ENCODE measurements around the gene KCNMA1.

The KCNMA1 gene

DNA sequence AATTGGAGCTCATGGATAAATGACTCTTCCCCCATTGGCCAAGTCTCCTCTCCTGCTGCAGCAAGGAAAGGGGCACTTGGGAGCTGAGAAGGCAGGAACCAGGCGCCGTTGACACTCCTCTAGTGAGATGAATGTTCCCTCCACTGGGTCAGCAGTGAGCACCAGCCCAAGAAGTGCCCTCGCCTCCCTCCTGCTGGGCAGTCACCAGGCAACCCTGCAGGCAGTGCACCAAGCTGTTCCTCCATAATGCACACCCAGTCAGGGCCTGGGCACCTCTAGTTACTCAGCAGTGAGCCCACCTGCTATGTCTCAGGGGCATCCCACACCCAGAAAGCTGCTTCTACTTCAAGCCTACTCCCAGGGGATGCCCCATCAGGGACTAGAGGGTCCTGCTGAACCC lies 84.3 kb downstream of the KCNMA1 start:
- DNase-seq: no peak

GRCh38 chr10:77552252-77552651 lies 85.4 kb downstream of the KCNMA1 start:
- no peak for DNase-seq

DNA sequence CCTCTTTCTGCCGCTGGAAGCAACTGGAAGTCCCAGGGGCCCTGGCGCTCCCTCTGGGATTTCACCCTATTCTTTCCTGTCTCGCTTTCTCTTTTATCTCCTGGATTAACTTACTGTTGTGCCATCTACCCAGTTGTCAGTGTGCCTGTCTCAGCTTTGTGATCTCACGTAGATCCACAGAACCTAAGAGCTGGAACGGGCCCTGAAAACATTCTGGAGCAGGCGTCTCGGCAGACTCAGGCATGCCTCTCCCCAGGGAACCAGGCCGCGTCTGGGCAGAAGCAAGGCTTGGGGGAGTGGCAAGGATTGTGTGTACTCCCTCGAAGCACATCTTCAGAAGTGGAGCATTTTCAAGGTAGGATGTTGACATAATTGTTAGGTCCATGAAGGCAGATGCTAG lies 87.2 kb downstream of the KCNMA1 start:
- DNase-seq: no peak

- DNase-seq: no peak
Measured at GRCh38 chr10:77548671-77549070, 88.9 kb downstream of the KCNMA1 start.

DNA sequence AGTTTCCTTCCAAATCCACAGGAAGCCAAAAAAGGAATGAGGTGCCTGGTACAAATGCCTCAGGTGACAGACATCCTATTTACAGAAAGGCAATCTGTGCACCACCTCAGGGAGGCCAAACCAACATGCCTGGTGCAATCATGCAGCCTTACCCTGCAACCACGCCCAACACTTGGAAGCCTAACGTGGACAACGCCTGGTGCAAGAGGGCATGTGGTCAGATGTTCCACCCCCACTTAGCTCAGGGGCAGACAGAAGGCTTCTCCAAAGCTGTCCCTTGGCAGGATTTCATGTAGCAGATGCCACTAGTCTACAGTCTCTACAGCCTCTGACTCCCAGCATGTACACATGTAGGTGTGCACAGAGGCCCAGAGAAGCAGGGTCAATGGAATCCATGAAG lies 89.5 kb downstream of the KCNMA1 start:
- no peak for DNase-seq

DNA sequence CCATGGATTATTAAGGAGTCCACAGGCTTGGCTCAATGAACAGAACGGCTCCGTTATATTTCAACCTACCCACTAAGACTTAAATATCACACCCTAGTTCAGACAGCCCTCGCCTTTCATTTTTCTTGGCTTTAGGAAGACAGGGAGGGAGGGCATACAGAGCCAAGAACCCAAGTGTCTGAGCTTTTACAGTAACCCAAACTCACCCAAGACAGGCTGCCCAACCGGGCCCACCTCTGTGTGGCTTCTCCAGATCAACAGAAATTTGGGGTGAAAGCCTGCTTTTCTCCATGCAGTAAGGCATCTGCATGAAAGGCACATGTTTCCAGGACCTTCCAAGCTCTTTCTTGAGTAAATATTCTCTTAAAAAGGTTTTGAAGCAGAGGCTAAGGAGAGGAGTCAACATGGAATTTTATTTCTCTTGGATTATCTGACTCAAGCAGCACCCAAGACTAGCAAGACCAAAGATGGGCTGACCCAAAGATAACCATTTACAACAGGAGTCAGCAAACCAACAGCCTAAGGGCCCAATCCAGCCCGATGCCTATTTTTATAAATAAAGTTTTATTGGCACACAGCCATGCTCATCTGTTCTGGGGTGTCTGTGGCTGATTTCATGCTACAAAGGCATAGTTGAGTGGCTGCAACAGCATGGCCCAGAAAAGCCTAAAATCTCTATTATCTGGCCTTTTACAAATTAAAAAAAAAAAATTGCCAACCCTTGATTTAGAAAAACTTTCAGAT lies 90.1 kb downstream of the KCNMA1 start:
- no peak for DNase-seq

DNA sequence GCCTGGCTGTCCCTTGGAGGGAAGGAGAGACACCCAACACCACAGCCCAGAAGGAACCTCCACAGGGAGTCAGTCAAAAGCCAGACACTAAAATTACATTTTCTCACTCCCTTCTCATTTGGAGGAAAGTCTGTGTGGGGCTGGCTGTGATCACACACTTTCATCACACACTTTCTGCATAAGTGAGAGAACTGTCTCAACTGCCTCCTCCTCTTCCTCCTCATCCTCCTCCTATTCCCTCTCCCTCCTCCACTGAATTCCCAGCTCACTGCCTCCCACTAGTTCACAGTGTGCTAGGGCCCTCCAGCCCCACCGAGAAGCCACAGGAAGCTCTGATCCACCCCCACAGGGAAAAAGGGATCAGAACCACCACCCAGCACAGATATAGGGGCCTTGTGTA lies 91.6 kb downstream of the KCNMA1 start:
- no peak for DNase-seq

- no peak for DNase-seq
Measured at GRCh38 chr10:77545585-77545984, 92.0 kb downstream of the KCNMA1 start.

- no peak for DNase-seq
Measured at GRCh38 chr10:77544617-77545016, 93.0 kb downstream of the KCNMA1 start.

- DNase-seq: no peak
Measured at GRCh38 chr10:77542710-77543259, 94.8 kb downstream of the KCNMA1 start.

DNA sequence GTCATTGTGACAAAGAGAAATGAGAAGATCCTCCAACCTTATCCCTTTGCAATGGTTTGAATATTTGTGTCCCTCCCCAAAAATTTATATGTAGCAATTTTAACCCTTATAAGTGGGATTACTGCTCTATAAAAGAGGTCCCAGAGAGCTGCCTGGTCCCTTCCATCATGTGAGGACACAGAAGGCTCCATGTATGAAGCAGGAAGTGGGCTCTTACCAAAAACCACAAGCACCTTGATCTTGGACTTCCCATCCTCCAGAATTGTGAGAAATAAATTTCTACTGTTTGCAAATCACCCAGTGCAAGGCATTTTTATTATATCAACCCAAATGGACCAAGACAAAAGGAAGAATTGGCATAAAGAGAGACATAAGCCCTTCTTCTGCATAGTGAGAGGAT lies 95.7 kb downstream of the KCNMA1 start:
- DNase-seq: no peak

GRCh38 chr10:77541247-77541646 lies 96.4 kb downstream of the KCNMA1 start:
- no peak for DNase-seq

DNA sequence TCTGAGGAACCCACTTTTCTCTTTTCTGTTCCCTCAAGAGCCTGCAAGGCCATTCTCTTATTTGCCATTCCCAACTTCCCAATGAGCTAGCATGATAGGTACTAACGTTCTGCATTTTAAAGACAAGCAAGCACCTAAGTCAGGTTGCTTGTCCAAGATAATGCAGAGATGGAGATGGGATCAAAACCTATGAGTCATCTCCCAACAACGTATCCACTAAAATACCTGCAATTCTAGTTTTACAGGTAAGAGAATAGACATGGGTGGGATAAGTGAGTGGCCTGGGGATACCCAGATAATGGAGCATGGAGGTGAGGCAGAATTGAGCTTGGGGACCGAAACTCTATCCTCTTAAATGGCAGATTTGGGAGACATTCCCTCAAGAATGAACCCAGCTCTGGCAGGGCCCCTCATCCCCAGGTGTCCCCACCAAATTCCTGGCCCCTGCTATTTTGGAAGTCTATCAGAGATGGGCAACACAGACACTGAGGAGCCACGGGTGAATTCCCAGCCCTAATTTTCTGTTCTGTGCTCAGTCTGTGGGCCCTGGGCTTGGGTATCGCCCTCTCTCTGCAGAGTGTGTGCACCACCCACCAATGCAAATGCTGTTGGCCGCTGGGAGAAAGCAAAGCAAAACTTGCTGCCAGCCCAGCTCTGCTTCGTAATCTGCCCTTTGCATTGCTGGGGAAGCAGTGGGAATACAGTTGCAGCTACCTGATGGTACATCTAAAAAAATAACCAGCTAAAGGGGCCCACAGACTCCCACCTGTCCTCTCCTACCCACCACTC lies 98.3 kb downstream of the KCNMA1 start:
- no peak for DNase-seq

DNA sequence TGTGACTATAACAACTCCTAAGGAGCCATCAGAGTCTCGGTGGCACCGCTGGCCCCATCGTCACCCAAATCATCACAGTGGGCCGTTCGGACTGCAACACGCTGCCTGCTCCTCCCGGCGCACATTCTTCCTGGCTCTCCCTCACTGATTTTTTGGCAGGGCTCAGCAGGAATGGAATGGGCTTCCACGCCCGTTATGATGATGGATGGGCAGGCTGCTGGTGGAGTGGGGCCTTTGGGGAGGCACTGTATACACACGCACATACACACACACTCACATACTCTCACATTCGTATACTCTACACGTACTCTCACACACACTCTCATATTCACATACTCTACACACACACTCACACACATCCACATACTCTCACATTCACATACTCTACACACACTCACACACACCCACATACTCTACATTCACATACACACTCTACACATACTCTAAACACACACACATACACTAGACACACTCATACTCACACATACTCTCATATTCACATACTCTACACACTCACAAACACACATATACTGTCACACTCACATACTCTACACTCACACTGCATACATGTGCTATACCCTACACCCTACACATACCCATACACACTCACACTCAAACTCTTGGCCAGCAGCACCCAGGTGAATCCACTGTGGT lies 99.8 kb downstream of the KCNMA1 start:
- DNase-seq: no peak

GRCh38 chr10:77537071-77537470 lies 100.5 kb downstream of the KCNMA1 start:
- no peak for DNase-seq

DNA sequence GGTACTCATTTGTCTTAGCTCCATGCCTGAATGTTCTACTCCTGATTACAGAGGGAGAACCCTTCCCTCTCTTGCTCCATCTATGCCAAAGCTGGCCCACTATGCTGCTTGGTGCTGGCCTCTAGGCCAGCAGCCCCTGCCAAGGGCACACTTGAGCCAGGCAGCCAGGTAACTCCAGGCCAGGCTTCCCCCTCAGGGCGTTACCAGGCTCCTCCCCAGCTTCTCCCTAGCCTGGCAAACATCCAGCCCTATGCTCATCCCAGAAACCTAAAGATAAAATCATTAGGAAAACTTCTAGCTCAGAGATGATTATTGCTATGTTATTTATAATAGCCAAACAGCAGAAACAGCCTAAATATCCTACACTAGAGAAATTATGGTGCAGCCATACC lies 103.7 kb downstream of the KCNMA1 start:
- DNase-seq: no peak

DNA sequence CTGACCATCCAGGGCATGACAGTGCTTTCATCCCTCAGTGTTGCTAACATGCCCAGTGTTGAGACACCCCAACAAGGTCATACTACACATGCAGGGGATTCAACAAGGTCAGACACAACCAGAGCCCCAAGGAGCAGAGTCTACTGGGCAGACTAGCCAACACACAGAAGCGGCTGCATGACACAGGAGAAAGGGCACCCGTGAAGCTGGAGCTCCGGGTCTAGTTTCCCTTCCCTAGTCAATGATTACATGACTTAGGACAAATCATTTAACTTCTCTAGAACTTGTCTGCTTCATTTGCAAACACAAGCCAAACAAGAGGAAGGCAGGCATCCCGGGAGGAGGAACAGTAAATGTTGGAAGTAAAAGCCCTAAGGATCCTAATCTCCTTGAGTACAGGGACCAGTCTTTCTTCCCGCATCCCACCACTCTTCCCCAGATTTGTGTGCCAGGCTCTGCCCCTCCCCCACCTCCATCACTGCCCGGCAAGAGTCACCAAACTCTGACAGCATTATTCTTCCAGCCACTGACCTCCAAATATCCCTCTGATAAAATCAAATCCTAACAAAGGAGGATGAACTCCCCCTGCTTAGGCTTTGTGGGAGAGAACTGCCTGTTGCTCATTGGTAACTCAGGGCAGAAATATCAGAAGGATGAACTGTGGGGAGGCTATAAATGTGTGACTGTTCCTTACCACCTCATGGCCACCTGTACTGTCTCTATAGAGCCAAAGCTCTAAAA lies 104.3 kb downstream of the KCNMA1 start:
- DNase-seq: no peak

GRCh38 chr10:77532068-77532467 lies 105.5 kb downstream of the KCNMA1 start:
- DNase-seq: no peak

DNA sequence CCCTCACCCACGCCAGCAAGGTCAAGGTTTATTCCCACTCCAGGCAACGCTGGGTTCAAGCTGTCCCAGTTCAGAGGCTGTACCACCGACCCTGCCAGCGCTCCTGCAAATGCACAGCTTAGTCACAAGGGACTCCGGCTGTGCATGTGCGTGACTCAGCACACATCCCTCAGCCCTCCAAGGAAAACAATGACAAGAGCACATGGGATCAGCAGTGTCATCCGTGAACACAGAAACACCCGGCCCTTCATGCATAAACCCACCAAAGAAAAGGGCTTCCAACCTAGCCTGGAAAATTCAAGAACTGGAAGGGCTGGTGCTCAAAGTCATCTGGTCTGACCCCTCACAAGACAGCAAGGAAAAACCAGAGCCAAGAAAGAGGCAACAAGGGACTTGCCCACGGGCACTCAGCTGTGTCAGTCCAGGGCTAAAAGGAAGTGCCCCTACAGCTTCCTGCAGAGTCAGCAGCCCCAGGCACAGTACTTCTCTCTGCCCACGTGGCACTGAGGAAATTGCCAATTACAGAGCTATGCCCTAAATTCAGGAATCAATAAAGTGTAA lies 106.1 kb downstream of the KCNMA1 start:
- no peak for DNase-seq

GRCh38 chr10:77530011-77530410 lies 107.6 kb downstream of the KCNMA1 start:
- DNase-seq: no peak

- DNase-seq: no peak
Measured at GRCh38 chr10:77529050-77529576, 108.5 kb downstream of the KCNMA1 start.

DNA sequence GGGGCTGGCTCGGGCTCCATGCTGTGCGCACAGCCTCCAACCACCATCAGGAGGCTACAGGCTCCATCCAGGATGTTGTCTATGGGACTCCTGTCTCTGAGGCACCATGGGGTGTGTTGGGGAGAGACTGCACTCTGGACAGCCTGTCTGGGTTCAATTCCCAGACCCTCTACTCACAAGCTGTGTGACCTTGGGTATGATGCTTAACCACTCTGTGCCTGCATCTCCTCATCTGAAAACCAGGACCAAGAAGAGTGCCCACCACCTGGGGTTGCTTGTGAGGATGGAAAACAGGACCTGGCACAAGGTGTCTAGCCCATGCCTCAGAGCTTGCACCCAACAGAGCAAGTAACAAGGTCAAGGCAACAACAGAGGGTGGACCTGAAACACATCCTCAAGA lies 109.8 kb downstream of the KCNMA1 start:
- no peak for DNase-seq
